ENCODE data around the gene TSPEAR. TPM values are rescaled to one million over a fixed set of nuclear protein-coding genes. Genes with fewer than 3 reads are reported as not detected.
A peak's percentile ranks its signal among the peaks of the same experiment; 100 is the strongest.

TSPEAR gene
- total and polyA plus RNA-seq, 2 of the 13 experiments (the other 11 are each of a cell fraction or from before 2014, with no cell fraction given), result 0.07 to 0.32 TPM

GRCh38 chr21:44697811-44698734 is 13.3 kb downstream of the TSPEAR start (continued):
- TF ChIP-seq ZNF670 (CRISPR knock-in tag; IDR thresholded peaks at IDR 0.05; ENCODE audit: borderline replicate concordance) (peak; percentile 84; the same call in 1 of the 2 replicates), ZBTB7A (CRISPR knock-in tag; IDR thresholded peaks at IDR 0.05) (0 out of 2 replicates have a peak, but pooled peaks have one; percentile 45), KDM5B (CRISPR knock-in tag; IDR thresholded peaks at IDR 0.05; ENCODE audit: borderline replicate concordance) (no peak), SATB2 (CRISPR knock-in tag; IDR thresholded peaks at IDR 0.05) (no peak), ZNF558 (CRISPR knock-in tag; IDR thresholded peaks at IDR 0.05; ENCODE audit: borderline replicate concordance) (no peak), ZNF225 (CRISPR knock-in tag; IDR thresholded peaks at IDR 0.05) (no peak), MED13 (CRISPR knock-in tag; IDR thresholded peaks at IDR 0.05) (no peak), ZMAT3 (CRISPR knock-in tag; conservative IDR thresholded peaks at IDR 0.05) (peak; percentile 64; the same call in 1 of the 2 replicates), ZNF530 (CRISPR knock-in tag; IDR thresholded peaks at IDR 0.05; ENCODE audit: low read depth) (no peak), ZKSCAN1 (IDR thresholded peaks at IDR 0.05; ENCODE audit: low read length) (no peak), MEIS2 (CRISPR knock-in tag; IDR thresholded peaks at IDR 0.05) (no peak; the same call in 1 of the 2 replicates), NONO (IDR thresholded peaks at IDR 0.05) (no peak), NONO (CRISPR knock-in tag; conservative IDR thresholded peaks at IDR 0.05) (peak; percentile 24; the same call in 1 of the 2 replicates), ZNF143 (CRISPR knock-in tag; IDR thresholded peaks at IDR 0.05) (no peak)
- TF ChIP-seq, protein P1, sequence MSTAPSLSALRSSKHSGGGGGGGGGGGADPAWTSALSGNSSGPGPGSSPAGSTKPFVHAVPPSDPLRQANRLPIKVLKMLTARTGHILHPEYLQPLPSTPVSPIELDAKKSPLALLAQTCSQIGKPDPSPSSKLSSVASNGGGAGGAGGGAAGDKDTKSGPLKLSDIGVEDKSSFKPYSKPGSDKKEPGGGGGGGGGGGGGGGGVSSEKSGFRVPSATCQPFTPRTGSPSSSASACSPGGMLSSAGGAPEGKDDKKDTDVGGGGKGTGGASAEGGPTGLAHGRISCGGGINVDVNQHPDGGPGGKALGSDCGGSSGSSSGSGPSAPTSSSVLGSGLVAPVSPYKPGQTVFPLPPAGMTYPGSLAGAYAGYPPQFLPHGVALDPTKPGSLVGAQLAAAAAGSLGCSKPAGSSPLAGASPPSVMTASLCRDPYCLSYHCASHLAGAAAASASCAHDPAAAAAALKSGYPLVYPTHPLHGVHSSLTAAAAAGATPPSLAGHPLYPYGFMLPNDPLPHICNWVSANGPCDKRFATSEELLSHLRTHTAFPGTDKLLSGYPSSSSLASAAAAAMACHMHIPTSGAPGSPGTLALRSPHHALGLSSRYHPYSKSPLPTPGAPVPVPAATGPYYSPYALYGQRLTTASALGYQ (CRISPR knock-in tag; IDR thresholded peaks at IDR 0.05), result no peak
- TF ChIP-seq, protein P2, sequence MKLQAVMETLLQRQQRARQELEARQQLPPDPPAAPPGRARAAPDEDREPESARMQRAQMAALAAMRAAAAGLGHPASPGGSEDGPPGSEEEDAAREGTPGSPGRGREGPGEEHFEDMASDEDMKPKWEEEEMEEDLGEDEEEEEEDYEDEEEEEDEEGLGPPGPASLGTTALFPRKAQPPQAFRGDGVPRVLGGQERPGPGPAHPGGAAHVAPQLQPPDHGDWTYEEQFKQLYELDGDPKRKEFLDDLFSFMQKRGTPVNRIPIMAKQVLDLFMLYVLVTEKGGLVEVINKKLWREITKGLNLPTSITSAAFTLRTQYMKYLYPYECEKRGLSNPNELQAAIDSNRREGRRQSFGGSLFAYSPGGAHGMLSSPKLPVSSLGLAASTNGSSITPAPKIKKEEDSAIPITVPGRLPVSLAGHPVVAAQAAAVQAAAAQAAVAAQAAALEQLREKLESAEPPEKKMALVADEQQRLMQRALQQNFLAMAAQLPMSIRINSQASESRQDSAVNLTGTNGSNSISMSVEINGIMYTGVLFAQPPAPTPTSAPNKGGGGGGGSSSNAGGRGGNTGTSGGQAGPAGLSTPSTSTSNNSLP (IDR thresholded peaks at IDR 0.05; ENCODE audit: low read depth, low read length), result no peak
- TF ChIP-seq, protein P3, sequence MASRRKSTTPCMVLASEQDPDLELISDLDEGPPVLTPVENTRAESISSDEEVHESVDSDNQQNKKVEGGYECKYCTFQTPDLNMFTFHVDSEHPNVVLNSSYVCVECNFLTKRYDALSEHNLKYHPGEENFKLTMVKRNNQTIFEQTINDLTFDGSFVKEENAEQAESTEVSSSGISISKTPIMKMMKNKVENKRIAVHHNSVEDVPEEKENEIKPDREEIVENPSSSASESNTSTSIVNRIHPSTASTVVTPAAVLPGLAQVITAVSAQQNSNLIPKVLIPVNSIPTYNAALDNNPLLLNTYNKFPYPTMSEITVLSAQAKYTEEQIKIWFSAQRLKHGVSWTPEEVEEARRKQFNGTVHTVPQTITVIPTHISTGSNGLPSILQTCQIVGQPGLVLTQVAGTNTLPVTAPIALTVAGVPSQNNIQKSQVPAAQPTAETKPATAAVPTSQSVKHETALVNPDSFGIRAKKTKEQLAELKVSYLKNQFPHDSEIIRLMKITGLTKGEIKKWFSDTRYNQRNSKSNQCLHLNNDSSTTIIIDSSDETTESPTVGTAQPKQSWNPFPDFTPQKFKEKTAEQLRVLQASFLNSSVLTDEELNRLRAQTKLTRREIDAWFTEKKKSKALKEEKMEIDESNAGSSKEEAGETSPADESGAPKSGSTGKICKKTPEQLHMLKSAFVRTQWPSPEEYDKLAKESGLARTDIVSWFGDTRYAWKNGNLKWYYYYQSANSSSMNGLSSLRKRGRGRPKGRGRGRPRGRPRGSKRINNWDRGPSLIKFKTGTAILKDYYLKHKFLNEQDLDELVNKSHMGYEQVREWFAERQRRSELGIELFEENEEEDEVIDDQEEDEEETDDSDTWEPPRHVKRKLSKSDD (CRISPR knock-in tag; IDR thresholded peaks at IDR 0.05; ENCODE audit: low read depth), result no peak
- TF ChIP-seq, protein P4, sequence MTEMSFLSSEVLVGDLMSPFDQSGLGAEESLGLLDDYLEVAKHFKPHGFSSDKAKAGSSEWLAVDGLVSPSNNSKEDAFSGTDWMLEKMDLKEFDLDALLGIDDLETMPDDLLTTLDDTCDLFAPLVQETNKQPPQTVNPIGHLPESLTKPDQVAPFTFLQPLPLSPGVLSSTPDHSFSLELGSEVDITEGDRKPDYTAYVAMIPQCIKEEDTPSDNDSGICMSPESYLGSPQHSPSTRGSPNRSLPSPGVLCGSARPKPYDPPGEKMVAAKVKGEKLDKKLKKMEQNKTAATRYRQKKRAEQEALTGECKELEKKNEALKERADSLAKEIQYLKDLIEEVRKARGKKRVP (CRISPR knock-in tag; IDR thresholded peaks at IDR 0.05), result no peak
